ENCODE data around the gene PPP2R2C. TPM values are rescaled to one million over a fixed set of nuclear protein-coding genes. Genes with fewer than 3 reads are reported as not detected.

The PPP2R2C gene
- total RNA-seq, 1 experiment from 2014 or later: 32.9 TPM

- Histone ChIP-seq H3K4me1 (ENCODE audit: control insufficient read depth in 1 of 2, insufficient read depth in 2 of 2, low read length in 2 of 2) (no peaks in the 10 kb centered on the region), H3K4me2 (ENCODE audit: low read length) (no peak overlapping the region), H4K20me1 (ENCODE audit: insufficient read depth) (no peaks in the 10 kb centered on the region), H3K4me3 (replicated peaks in 1 of 2; ENCODE audit: low read depth in 1 of 2, low read length in 2 of 2) (no peak overlapping the region), H3K9ac (ENCODE audit: low read length) (no peak overlapping the region), H3K27ac (ENCODE audit: low read depth, low read length) (no peak overlapping the region), H3K79me2 (ENCODE audit: insufficient read depth, low read length) (no peaks in the 10 kb centered on the region), H3K36me3 (ENCODE audit: control insufficient read depth in 1 of 2, insufficient read depth in 2 of 2, low read length in 2 of 2) (no peaks in the 10 kb centered on the region), H3K9me2 (ENCODE audit: insufficient read depth) (no peaks in the 10 kb centered on the region), H2AFZ (ENCODE audit: low read depth, low read length, poor library complexity, severe bottlenecking) (no peak overlapping the region), H3K27me3 (ENCODE audit: insufficient read depth, low read length) (no peaks in the 10 kb centered on the region), H3K9me3 (ENCODE audit: control insufficient read depth in 1 of 2, insufficient read depth in 1 of 2, low read depth in 1 of 2, low read length in 2 of 2) (no peaks in the 10 kb centered on the region)
- POLR2A ChIA-PET: no interaction called here
- RAD21 ChIA-PET (ENCODE audit: low non-redundant PET in 1 of 2, low total read pairs in 2 of 2, uncharacterized antibody in 2 of 2, unreplicated experiment in 2 of 2): interaction anchor here in 1 of 2 experiments (0.6 kb wide), 1 partner anchor 242 kb away, joined by 3 read pairs; no protein-coding TSS in a partner anchor
- TF ChIP-seq CTCF (IDR thresholded peaks at IDR 0.05 in 2 of 3, conservative IDR thresholded peaks at IDR 0.05 in 1 of 3; ENCODE audit: borderline replicate concordance in 1 of 3, insufficient read depth in 1 of 3, low read depth in 2 of 3, low read length in 2 of 3): 0 out of 6 replicates have a peak, but pooled peaks of 1 of the 3 experiments have one; percentile 2
- no peak for TF ChIP-seq SRF (IDR thresholded peaks at IDR 0.05; ENCODE audit: low read depth)
- TF ChIP-seq REST (IDR thresholded peaks at IDR 0.05; ENCODE audit: low read depth): no peak
- no peak for TF ChIP-seq ZFX (IDR thresholded peaks at IDR 0.05)
- peak; percentile 47 for TF ChIP-seq RAD21 (IDR thresholded peaks at IDR 0.05; ENCODE audit: low read depth)
- TF ChIP-seq SP1 (IDR thresholded peaks at IDR 0.05; ENCODE audit: low read depth): no peak
- CTCF ChIA-PET: no interaction called here
- no peak for DNase-seq (ENCODE audit: low read depth, low spot score)
- intact Hi-C loops (cut with micrococcal nuclease): no loop called here
- BruUV-seq (replicated peaks): no TSS peak
- peak; percentile 50; the same call in 1 of the 2 replicates for ATAC-seq
Measured at GRCh38 chr4:6427439-6428090, 44.8 kb downstream of the PPP2R2C start.

Data from HCT116 (cell line).